HG03139 (cell line): Measurements from ENCODE around the gene TGM1.
"Not testable (repeated sequence)": the region's sequence is repeated elsewhere in the genome, so short reads cannot be mapped to it uniquely, and the experiment has no call there.

Source experiments
- ATAC-seq: cut with Tn5 transposase; IDR thresholded peaks from one replicate; pipeline ENCODE4 v1.9.1; 2021; ENCODE audit not compliant: unreplicated experiment

The TGM1 gene

GRCh38 chr14:24207625-24208024 is 55.4 kb downstream of the TGM1 start:
- no peak for ATAC-seq

GRCh38 chr14:24207104-24207551 is 55.8 kb downstream of the TGM1 start:
- ATAC-seq: no peak

- no peak for ATAC-seq
Measured at GRCh38 chr14:24206260-24207103, 56.5 kb downstream of the TGM1 start.

GRCh38 chr14:24204163-24205146 is 58.5 kb downstream of the TGM1 start:
- ATAC-seq: no peak

GRCh38 chr14:24203249-24203886 is 59.6 kb downstream of the TGM1 start:
- ATAC-seq: not testable (repeated sequence)

GRCh38 chr14:24202538-24202937 is 60.4 kb downstream of the TGM1 start:
- not testable (repeated sequence) for ATAC-seq
